Uterus (tissue), 4 donors: ENCODE results near the gene CDH13. TPM values are rescaled to one million over a fixed set of nuclear protein-coding genes. Genes with fewer than 3 reads are reported as not detected.

ENCODE experiments used
- DNase-seq, 2 donors: peaks; one replicate each; pipeline ENCODE4 v3.0.0-alpha.2; 2019 to 2020
- H3K27ac ChIP-seq, 2 donors: fragments of 200-600 bp; sonication (generic); 1 replicate in 1 of 2; 2 replicates in 1 of 2; pipeline ENCODE4 v1.5.1; 2016 to 2018
- H3K27me3 ChIP-seq, 2 donors: fragments of 200-600 bp; sonication (generic); one replicate each; pipeline ENCODE4 v1.5.1; 2018 to 2019; ENCODE audit warnings: control low read depth in 1 of 2
- H3K36me3 ChIP-seq, 2 donors: fragments of 200-600 bp; sonication (generic); one replicate each; pipeline ENCODE4 v1.5.1; 2019; ENCODE audit warnings: control low read depth in 1 of 2
- H3K4me1 ChIP-seq, 2 donors: fragments of 200-600 bp; sonication (generic); one replicate each; pipeline ENCODE4 v1.5.1; 2018 to 2019; ENCODE audit warnings: control low read depth in 1 of 2
- H3K4me3 ChIP-seq, 2 donors: fragments of 200-600 bp; sonication (generic); 1 replicate in 1 of 2; 2 replicates in 1 of 2; pipeline ENCODE4 v1.5.1; 2018 to 2019; ENCODE audit warnings: mild to moderate bottlenecking in 1 of 2
- H3K9me3 ChIP-seq, 2 donors: fragments of 200-600 bp; sonication (generic); one replicate each; pipeline ENCODE4 v1.5.1; 2019; ENCODE audit warnings: control low read depth in 1 of 2
- POLR2A ChIP-seq, 2 donors: fragments of 450-650 bp; IDR thresholded peaks; one replicate each; pipeline ENCODE4 v1.6.1; 2016; ENCODE audit warnings: antibody characterized with exemption in 2 of 2, mild to moderate bottlenecking in 1 of 2, moderate library complexity in 1 of 2
- intact Hi-C: fragments of 100-400 bp; cut with DNase I; formaldehyde crosslinking; loops from one replicate; pipeline ENCODE4 v1.15.1; 2023; ENCODE audit warnings: low total_unique reads
- total RNA-seq, 4 donors: library from RNA; depleted of rRNA in 3 of 4; stranded (reverse); fragments of >200 nt in 3 of 4; gene quantifications; one replicate each; pipeline versions ENCODE4 v1.1.0 to v1.2.4, GENCODE V29; 2014 to 2023
- TF ChIP-seq, protein P1 (sequence below), 4 experiments: fragments of 200-600 bp in 2 of 4; fragments of 450-650 bp in 2 of 4; sonication (generic) in 2 of 4; IDR thresholded peaks; one replicate each; pipeline ENCODE4 v1.5.1; 2016 to 2019; ENCODE audit warnings: antibody characterized with exemption in 4 of 4, mild to moderate bottlenecking in 2 of 4, moderate library complexity in 1 of 4
- donor health status: DM: yes; HTN: yes; CAD: no.

The CDH13 gene
- total RNA-seq, 4 donors from 2014 or later = 49.1 to 99.4 (median 82.7) TPM

GRCh38 chr16:82979406-82980111, 352.8 kb downstream of the CDH13 start:
- no peak overlapping the region for H3K27ac ChIP-seq
- H3K4me1 ChIP-seq = no peaks in the 10 kb centered on the region

GRCh38 chr16:82980810-82981209, 354.0 kb downstream of the CDH13 start:
- no peak overlapping the region for H3K4me3 ChIP-seq
- TF ChIP-seq, protein P1, sequence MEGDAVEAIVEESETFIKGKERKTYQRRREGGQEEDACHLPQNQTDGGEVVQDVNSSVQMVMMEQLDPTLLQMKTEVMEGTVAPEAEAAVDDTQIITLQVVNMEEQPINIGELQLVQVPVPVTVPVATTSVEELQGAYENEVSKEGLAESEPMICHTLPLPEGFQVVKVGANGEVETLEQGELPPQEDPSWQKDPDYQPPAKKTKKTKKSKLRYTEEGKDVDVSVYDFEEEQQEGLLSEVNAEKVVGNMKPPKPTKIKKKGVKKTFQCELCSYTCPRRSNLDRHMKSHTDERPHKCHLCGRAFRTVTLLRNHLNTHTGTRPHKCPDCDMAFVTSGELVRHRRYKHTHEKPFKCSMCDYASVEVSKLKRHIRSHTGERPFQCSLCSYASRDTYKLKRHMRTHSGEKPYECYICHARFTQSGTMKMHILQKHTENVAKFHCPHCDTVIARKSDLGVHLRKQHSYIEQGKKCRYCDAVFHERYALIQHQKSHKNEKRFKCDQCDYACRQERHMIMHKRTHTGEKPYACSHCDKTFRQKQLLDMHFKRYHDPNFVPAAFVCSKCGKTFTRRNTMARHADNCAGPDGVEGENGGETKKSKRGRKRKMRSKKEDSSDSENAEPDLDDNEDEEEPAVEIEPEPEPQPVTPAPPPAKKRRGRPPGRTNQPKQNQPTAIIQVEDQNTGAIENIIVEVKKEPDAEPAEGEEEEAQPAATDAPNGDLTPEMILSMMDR (IDR thresholded peaks at IDR 0.05) = no peak
- TF ChIP-seq POLR2A (IDR thresholded peaks at IDR 0.05) = no peak
- no peak for DNase-seq
- H3K36me3 ChIP-seq = no peaks in the 10 kb centered on the region
- intact Hi-C loops = no loop called here
- no peaks in the 10 kb centered on the region for H3K9me3 ChIP-seq
- H3K27ac ChIP-seq = no peak overlapping the region
- no peaks in the 10 kb centered on the region for H3K4me1 ChIP-seq
- H3K27me3 ChIP-seq = no peaks in the 10 kb centered on the region

More at GRCh38 chr16:82979406-82980111, 352.8 kb downstream of the CDH13 start:
- intact Hi-C loops = no loop called here
- no peak for DNase-seq
- TF ChIP-seq, protein P1 (IDR thresholded peaks at IDR 0.05) = no peak
- TF ChIP-seq POLR2A (IDR thresholded peaks at IDR 0.05) = no peak
- H3K36me3 ChIP-seq = no peaks in the 10 kb centered on the region
- H3K4me3 ChIP-seq = no peak overlapping the region
- H3K27me3 ChIP-seq = no peaks in the 10 kb centered on the region
- H3K9me3 ChIP-seq = no peaks in the 10 kb centered on the region

DNA sequence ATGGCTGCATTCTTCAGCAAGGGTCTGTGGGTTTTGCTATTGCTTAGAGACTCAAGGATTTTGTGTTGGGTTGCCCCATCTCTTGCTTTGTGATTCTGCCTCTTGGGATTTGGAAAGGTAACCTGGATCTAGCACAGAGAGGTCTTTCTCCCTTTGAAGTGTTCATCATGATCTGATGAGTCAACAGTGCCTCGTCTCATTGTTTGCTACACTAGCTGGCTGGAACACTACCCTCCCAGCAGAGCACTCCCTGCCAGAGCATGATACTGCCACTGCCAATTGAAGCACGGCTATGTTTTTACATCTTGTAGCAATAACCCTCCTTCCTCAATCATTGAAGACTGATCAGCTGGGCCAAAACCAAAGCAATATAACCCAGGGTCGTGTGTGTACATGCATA, 361.0 kb downstream of the CDH13 start:
- Histone ChIP-seq H3K27me3 (no peaks in the 10 kb centered on the region), H3K36me3 (no peaks in the 10 kb centered on the region), H3K27ac (no peak overlapping the region), H3K9me3 (no peaks in the 10 kb centered on the region), H3K4me3 (no peak overlapping the region), H3K4me1 (no peaks in the 10 kb centered on the region)
- intact Hi-C loops = no loop called here
- DNase-seq = no peak
- TF ChIP-seq, protein P1 (IDR thresholded peaks at IDR 0.05) = no peak
- TF ChIP-seq POLR2A (IDR thresholded peaks at IDR 0.05) = no peak

GRCh38 chr16:82990155-82990554, 363.4 kb downstream of the CDH13 start:
- TF ChIP-seq, protein P1 (IDR thresholded peaks at IDR 0.05) = no peak
- no peak for TF ChIP-seq POLR2A (IDR thresholded peaks at IDR 0.05)
- H3K27me3 ChIP-seq = no peaks in the 10 kb centered on the region
- no peak overlapping the region for H3K4me3 ChIP-seq
- H3K36me3 ChIP-seq = no peaks in the 10 kb centered on the region
- intact Hi-C loops = no loop called here
- H3K9me3 ChIP-seq = no peaks in the 10 kb centered on the region
- no peaks in the 10 kb centered on the region for H3K4me1 ChIP-seq
- no peak for DNase-seq
- H3K27ac ChIP-seq = no peak overlapping the region

GRCh38 chr16:82991410-82991809, 364.6 kb downstream of the CDH13 start:
- Histone ChIP-seq H3K27me3 (no peaks in the 10 kb centered on the region), H3K36me3 (no peaks in the 10 kb centered on the region), H3K27ac (no peak overlapping the region), H3K4me1 (no peaks in the 10 kb centered on the region), H3K4me3 (no peak overlapping the region), H3K9me3 (no peaks in the 10 kb centered on the region)
- no peak for DNase-seq
- intact Hi-C loops = no loop called here
- TF ChIP-seq POLR2A (IDR thresholded peaks at IDR 0.05) = no peak
- TF ChIP-seq, protein P1 (IDR thresholded peaks at IDR 0.05) = no peak
